GM10266 (cell line): ENCODE measurements around the gene PRKCB.

Source experiments
- DNase-seq: peaks from one replicate; pipeline ENCODE4 v3.0.0; 2012; ENCODE audit errors: extremely low spot score
- TF ChIP-seq, protein P1 (sequence below): IDR thresholded peaks from 2 replicates; pipeline ENCODE4 v1.5.1; 2012; ENCODE audit warnings: mild to moderate bottlenecking, low read depth; ENCODE audit not compliant: control insufficient read depth, insufficient read depth; ENCODE audit errors: missing control alignments

The PRKCB gene

DNA sequence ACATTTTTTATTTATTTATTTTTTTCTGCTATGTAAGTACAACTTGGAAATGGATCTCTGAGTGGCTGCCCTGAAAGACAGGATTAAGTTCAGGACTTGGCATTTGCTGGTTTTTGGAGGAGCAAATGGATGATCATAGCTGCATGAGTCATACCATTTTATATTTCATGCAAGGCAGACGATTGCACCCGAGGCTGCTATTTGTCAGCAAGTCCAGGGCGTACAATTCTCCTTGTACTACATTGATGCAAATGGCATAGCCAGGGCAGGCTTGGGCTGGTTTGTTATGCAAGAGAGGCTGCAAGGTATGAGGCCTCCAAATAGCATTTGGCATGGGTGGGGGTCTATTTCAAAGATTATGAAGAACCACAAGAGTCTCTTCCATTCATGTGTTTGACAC, 339.2 kb downstream of the PRKCB start:
- no peak for DNase-seq
- TF ChIP-seq, protein P1, sequence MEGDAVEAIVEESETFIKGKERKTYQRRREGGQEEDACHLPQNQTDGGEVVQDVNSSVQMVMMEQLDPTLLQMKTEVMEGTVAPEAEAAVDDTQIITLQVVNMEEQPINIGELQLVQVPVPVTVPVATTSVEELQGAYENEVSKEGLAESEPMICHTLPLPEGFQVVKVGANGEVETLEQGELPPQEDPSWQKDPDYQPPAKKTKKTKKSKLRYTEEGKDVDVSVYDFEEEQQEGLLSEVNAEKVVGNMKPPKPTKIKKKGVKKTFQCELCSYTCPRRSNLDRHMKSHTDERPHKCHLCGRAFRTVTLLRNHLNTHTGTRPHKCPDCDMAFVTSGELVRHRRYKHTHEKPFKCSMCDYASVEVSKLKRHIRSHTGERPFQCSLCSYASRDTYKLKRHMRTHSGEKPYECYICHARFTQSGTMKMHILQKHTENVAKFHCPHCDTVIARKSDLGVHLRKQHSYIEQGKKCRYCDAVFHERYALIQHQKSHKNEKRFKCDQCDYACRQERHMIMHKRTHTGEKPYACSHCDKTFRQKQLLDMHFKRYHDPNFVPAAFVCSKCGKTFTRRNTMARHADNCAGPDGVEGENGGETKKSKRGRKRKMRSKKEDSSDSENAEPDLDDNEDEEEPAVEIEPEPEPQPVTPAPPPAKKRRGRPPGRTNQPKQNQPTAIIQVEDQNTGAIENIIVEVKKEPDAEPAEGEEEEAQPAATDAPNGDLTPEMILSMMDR: no peak

DNA sequence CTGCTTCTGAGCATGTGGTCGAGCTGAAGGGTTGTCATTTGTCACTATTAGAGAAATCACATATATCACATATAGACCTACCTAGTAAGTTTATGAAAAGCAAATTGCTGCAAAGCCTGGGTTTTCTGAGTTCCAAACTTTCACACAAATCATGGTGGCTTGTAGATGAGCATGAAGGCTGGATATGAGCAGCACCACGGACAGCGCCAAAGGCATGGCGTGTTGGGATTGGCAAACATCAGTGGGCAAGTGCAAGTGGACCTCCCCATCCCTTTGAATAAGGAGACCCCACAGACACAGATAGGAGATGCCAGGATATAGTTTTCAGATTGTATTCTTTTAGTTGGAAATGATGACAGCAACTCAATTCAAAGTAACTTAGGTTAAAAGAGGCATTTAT, 342.7 kb downstream of the PRKCB start:
- no peak for DNase-seq
- TF ChIP-seq, protein P1: no peak

DNA sequence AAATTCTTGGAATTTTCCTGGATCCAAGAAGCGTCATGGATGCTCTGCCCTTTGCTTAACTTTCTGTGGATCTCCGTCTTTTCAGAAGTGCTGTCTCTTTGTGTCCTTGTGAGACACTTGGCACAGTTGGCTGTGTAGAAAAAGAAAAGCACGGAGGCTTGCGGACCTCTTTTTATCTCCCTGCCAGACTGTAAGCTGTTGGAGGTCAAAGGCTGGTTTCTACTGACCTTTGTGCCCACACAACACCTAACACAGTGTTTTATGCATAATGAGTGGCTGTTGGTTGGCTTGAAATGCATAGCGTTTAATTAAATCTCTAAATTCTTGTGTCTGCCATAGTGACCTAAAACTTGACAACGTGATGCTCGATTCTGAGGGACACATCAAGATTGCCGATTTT, 344.7 kb downstream of the PRKCB start:
- DNase-seq: no peak
- TF ChIP-seq, protein P1: no peak

DNA sequence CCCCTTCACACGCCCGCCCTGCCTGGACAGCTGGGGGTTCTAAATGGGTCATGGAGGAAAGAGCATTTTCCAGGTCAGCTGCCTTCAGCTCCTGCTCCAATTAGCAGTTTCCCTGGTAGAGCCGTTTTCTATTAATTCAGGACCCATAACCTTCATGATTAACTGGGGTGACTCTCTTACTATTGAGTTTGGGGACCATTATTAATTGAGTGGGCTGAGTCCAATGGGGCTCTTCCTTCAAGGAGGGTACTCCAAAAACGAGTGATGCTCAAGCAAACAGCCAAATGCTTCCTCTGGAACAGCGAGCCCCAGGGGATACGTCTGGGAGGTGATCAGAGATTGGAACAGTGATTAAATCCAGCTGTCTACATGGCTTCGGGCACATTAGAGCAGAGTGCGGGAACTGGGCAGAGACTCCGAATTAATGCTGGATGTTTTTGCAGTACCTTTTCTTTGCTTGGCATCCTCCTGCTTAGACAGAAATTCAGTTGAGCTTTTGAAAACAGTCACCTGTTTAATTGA, 352.3 kb downstream of the PRKCB start:
- TF ChIP-seq, protein P1: no peak
- DNase-seq: no peak

DNA sequence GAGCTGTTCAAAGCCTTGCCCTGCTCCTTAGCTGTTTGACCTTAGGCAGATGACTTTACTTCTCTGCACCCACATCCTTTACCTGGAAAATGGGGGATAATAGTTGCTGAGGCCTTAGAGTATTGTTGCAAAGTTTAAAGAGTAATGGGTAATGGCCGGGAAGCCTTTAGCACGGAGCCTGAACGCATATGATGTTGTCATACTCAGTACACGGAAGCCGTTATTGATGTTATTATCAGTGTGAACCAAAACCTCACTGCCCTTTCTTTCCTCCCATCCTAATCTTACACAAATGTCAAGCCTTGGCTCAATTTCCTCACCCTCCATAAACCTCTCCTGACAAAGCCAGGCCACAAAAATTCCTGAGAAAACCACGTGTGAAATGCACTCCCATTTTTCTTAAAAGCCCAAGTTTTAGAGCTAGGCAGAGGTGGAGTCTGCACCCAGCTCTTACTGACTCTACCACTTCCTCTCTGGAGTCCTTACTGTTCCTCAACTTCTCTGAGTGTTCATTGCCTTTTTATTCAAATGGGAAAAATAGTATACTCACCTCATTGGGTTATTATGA, 353.1 kb downstream of the PRKCB start:
- DNase-seq: no peak
- TF ChIP-seq, protein P1: no peak

DNA sequence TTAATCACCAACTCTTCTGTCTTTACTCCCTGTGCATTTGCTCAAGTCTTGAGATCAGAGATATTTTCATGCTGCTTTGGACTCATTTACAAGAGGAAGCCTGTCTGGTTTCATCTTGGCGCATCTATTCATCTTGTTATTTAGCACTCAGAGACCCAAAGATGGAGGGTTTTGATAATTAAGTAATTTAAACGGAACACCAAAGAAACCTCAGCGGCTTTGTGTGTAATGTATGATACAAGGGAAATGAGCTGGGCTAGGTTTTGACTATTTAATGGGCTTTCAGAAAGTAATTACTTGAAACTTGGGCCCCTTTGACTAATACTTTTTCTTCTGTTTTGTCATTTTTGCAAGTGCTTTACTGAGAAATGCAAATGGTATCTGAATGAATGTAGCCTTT, 354.2 kb downstream of the PRKCB start:
- TF ChIP-seq, protein P1: no peak
- no peak for DNase-seq

DNA sequence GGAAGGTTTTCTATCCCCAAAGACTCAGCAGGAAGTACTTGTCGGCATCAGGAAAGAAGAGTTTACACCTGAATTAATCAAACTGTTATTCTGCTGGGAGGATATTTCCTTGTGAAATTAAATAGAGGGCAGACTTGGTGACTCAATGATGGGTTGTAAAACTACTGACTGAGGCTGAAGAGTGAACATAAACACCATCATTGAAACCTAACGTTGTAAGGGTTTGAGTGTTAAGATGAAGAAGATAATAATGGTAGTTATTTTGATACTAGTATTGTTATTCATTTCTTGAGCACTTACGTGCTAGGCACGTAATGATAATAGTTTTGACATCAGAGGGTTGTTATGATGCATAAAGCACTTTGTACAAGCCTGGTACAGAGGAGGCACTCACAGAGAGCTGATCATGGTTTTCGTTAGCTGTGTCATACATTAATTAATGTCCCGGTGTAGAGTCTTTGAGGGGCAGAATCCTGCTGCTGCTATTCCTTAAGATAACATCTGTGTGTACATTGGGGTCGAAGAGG, 356.2 kb downstream of the PRKCB start:
- TF ChIP-seq, protein P1: no peak
- no peak for DNase-seq
